Glomerular endothelial cell (primary cell): ENCODE measurements around the gene LRRC72. TPM values are rescaled to one million over a fixed set of nuclear protein-coding genes. Genes with fewer than 3 reads are reported as not detected.

Experiments used
- DNase-seq: peaks from one replicate; pipeline ENCODE4 v3.0.0-alpha.2; 2011; ENCODE audit warnings: low read depth, low spot score; ENCODE audit errors: extremely low read depth
- total RNA-seq: library from RNA; depleted of rRNA; stranded (reverse); fragments of >200 nt; gene quantifications from 2 replicates; pipeline ENCODE4 v1.2.3, GENCODE V29; 2015

The LRRC72 gene
- total RNA-seq, 1 donor from 2014 or later = not detected

DNA sequence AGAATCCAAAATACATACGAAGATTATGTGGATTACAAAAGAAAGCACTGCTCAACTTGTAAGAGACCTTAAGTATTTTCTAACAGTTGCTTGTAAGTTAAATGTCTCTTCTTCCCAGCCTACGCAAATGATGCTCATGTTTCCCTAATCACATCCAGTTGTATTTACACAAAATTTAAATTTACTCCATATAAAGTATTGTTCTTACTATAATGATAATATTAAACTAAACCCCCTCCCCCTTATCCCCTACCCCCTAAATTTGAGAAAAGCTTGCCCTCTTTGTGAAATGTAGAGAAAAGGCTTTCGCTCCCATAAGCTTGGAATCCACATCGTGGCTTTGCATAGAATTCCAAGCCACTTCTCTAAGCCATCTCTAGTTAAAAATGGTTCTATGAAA, 89.5 kb downstream of the LRRC72 start:
- no peak for DNase-seq

DNA sequence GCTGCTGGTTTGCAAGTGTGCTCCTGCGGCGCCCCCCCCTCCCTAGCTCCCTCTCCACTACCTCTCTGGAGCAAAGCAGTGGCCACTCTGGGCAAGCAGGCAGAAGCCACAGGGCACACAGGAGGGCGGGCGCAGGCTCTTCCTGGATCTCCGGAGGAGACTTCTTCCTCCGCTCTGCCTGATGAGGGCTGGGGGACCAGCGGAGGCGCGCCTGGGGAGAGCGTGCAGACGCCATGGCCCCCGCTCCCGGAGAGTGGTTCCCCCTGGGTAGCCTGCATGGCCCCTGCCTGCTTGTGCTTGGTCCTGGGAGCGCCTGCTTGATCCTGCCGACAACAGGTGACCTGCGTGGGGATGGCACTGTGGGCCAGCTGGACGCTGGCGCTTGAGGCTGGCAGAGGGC, 89.9 kb downstream of the LRRC72 start:
- no peak for DNase-seq

- DNase-seq = no peak
Observed at GRCh38 chr7:16619979-16620408, 93.4 kb downstream of the LRRC72 start.

GRCh38 chr7:16626388-16626787, 99.8 kb downstream of the LRRC72 start:
- no peak for DNase-seq

- no peak for DNase-seq
Observed at GRCh38 chr7:16627236-16627635, 100.6 kb downstream of the LRRC72 start.

GRCh38 chr7:16630654-16631053, 104.0 kb downstream of the LRRC72 start:
- DNase-seq = no peak

Other genes starting within 250 kb of the LRRC72 start
- 0.34 and 2.0 TPM in 2 replicates for gene CRPPA, start 105.3 kb upstream of the LRRC72 start, total RNA-seq
- not detected in 2 replicates for gene SOSTDC1, start 61.1 kb upstream of the LRRC72 start, total RNA-seq
- 7.8 and 9.2 TPM in 2 replicates for gene ANKMY2, start 118.9 kb downstream of the LRRC72 start, total RNA-seq
- gene BZW2, start 119.4 kb downstream of the LRRC72 start, total RNA-seq = 98.5 and 115 TPM in 2 replicates
- 27.9 and 37.5 TPM in 2 replicates for gene TSPAN13, start 226.9 kb downstream of the LRRC72 start, total RNA-seq